ENCODE measurements around the gene PKMYT1.

Gene PKMYT1

DNA sequence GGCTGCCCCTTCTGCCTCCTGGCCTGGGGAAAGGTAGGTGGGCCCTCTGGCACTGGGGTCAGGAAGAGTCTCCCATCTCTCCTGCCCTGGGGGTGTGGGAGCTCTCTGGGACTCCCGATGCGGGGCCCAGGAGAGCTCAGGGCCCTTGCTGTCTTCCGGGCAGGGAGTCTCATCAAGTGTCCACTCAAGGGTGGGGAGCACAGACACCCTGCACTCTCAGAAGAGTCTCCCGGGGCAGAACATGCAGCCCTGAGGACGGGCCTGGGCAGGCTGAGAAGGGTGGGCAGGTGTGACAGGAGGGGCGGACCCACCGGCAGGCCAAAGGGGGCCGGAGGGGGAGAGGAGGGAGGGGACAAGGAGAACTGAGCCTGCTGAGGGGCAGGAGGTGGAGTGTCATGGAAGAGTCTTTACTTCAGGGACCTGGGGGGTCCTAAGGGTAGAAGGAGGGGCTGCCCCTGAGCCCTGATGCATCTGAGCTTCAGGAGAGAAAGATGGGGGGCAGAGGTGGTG lies 8.4 kb upstream of the PKMYT1 start:
- peaks cover 6% of the 10 kb centered on the region for H3K4me1 ChIP-seq (ENCODE audit: insufficient read depth, low read length)
- H4K20me1 ChIP-seq (ENCODE audit: insufficient read depth, low read length) = peaks cover 4% of the 10 kb centered on the region; the same call in 1 of the 2 replicates
- no peak overlapping the region for H2AFZ ChIP-seq (ENCODE audit: low read depth, low read length)
- ATAC-seq (ENCODE audit: insufficient read depth, low read depth) (no peak), DNase-seq (no peak)
- H3K27me3 ChIP-seq (ENCODE audit: insufficient read depth, low read length, poor library complexity) = no peaks in the 10 kb centered on the region
- no peak overlapping the region for H3K27ac ChIP-seq (ENCODE audit: low read length)
- H3K4me3 ChIP-seq (ENCODE audit: low read depth in 1 of 2, low read length in 2 of 2) = no peak overlapping the region
- no peaks in the 10 kb centered on the region for H3K79me2 ChIP-seq (ENCODE audit: insufficient read depth, low read length)
- no peaks in the 10 kb centered on the region for H3K9me3 ChIP-seq (ENCODE audit: insufficient read depth, low read length, severe bottlenecking)
- no peaks in the 10 kb centered on the region for H3K36me3 ChIP-seq (ENCODE audit: insufficient read depth, low read length)
- H3K9ac ChIP-seq (ENCODE audit: low read depth, low read length) = no peak overlapping the region
- TF ChIP-seq CTCF (IDR thresholded peaks at IDR 0.05; ENCODE audit: borderline replicate concordance, extremely low read depth, low read length, poor library complexity, severe bottlenecking) (no peak), EZH2 (IDR thresholded peaks at IDR 0.05; ENCODE audit: borderline replicate concordance, low read depth, low read length, severe bottlenecking) (no peak)
- H3K4me2 ChIP-seq (ENCODE audit: insufficient read depth, low read length) = no peak overlapping the region

DNA sequence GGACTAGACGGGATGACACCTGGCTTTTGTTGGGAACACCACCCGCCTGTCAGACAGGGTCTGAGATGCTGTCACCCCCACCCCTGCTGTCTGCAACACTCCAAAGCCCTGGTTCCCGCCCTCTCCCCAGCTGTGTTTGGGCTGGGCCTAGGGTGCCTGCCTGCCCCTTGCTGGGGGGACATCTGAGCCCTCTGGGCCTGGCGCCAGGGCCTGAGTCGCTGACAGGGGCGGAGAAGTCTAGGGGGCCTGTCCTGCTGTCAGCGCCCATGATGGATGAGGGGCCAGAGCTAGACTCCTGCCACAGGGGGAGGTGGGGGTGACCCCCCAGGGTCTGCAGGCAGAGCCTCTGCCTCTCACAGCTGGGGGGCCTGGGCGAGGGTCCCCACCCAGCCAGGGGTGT lies 7.6 kb upstream of the PKMYT1 start:
- DNase-seq (no peak), ATAC-seq (ENCODE audit: insufficient read depth, low read depth) (no peak)
- Histone ChIP-seq H3K36me3 (ENCODE audit: insufficient read depth, low read length) (no peaks in the 10 kb centered on the region), H3K4me1 (ENCODE audit: insufficient read depth, low read length) (peaks cover 13% of the 10 kb centered on the region), H2AFZ (ENCODE audit: low read depth, low read length) (no peak overlapping the region), H3K4me3 (ENCODE audit: low read depth in 1 of 2, low read length in 2 of 2) (no peak overlapping the region), H3K79me2 (ENCODE audit: insufficient read depth, low read length) (no peaks in the 10 kb centered on the region), H3K27me3 (ENCODE audit: insufficient read depth, low read length, poor library complexity) (no peaks in the 10 kb centered on the region), H4K20me1 (ENCODE audit: insufficient read depth, low read length) (peaks cover 1% of the 10 kb centered on the region; the same call in 1 of the 2 replicates), H3K4me2 (ENCODE audit: insufficient read depth, low read length) (no peak overlapping the region), H3K9me3 (ENCODE audit: insufficient read depth, low read length, severe bottlenecking) (no peaks in the 10 kb centered on the region), H3K9ac (ENCODE audit: low read depth, low read length) (no peak overlapping the region), H3K27ac (ENCODE audit: low read length) (no peak overlapping the region)
- TF ChIP-seq CTCF (IDR thresholded peaks at IDR 0.05; ENCODE audit: borderline replicate concordance, extremely low read depth, low read length, poor library complexity, severe bottlenecking) (no peak), EZH2 (IDR thresholded peaks at IDR 0.05; ENCODE audit: borderline replicate concordance, low read depth, low read length, severe bottlenecking) (no peak)

GRCh38 chr16:2987286-2987685 lies 7.0 kb upstream of the PKMYT1 start:
- no peak overlapping the region for H2AFZ ChIP-seq (ENCODE audit: low read depth, low read length)
- H3K79me2 ChIP-seq (ENCODE audit: insufficient read depth, low read length) = no peaks in the 10 kb centered on the region
- H3K4me2 ChIP-seq (ENCODE audit: insufficient read depth, low read length) = no peak overlapping the region
- H3K4me1 ChIP-seq (ENCODE audit: insufficient read depth, low read length) = peaks cover 13% of the 10 kb centered on the region
- no peak for TF ChIP-seq EZH2 (IDR thresholded peaks at IDR 0.05; ENCODE audit: borderline replicate concordance, low read depth, low read length, severe bottlenecking)
- TF ChIP-seq CTCF (IDR thresholded peaks at IDR 0.05; ENCODE audit: borderline replicate concordance, extremely low read depth, low read length, poor library complexity, severe bottlenecking) = no peak
- no peak overlapping the region for H3K27ac ChIP-seq (ENCODE audit: low read length)
- no peaks in the 10 kb centered on the region for H3K27me3 ChIP-seq (ENCODE audit: insufficient read depth, low read length, poor library complexity)
- H3K4me3 ChIP-seq (ENCODE audit: low read depth in 1 of 2, low read length in 2 of 2) = no peak overlapping the region
- H3K9me3 ChIP-seq (ENCODE audit: insufficient read depth, low read length, severe bottlenecking) = no peaks in the 10 kb centered on the region
- no peak overlapping the region for H3K9ac ChIP-seq (ENCODE audit: low read depth, low read length)
- DNase-seq (no peak), ATAC-seq (ENCODE audit: insufficient read depth, low read depth) (no peak)
- no peaks in the 10 kb centered on the region for H4K20me1 ChIP-seq (ENCODE audit: insufficient read depth, low read length)
- no peaks in the 10 kb centered on the region for H3K36me3 ChIP-seq (ENCODE audit: insufficient read depth, low read length)

All from DND-41 (cell line).